VCaP (cell line): ENCODE data around the gene ROBO4.

Experiments
- H3K27ac ChIP-seq: fragments of 450-650 bp; 2 replicates; pipeline ENCODE4 v1.5.1; 2017
- CTCF ChIP-seq: fragments of 450-650 bp; conservative IDR thresholded peaks from 2 replicates; pipeline ENCODE4 v1.5.1; 2017; ENCODE audit warnings: mild to moderate bottlenecking, moderate library complexity

Gene ROBO4

GRCh38 chr11:124892750-124893454, 4.8 kb downstream of the ROBO4 start:
- H3K27ac ChIP-seq, result no peak overlapping the region
- no peak for TF ChIP-seq CTCF

GRCh38 chr11:124892146-124892545, 5.5 kb downstream of the ROBO4 start:
- no peak for TF ChIP-seq CTCF

GRCh38 chr11:124891373-124891861, 6.2 kb downstream of the ROBO4 start:
- no peak for TF ChIP-seq CTCF
- no peak overlapping the region for H3K27ac ChIP-seq

More at GRCh38 chr11:124892146-124892545, 5.5 kb downstream of the ROBO4 start:
- H3K27ac ChIP-seq, result no peak overlapping the region

- TF ChIP-seq CTCF, result no peak
Measured at GRCh38 chr11:124890683-124891372, 6.8 kb downstream of the ROBO4 start.

GRCh38 chr11:124890151-124890550, 7.5 kb downstream of the ROBO4 start:
- TF ChIP-seq CTCF, result no peak
- H3K27ac ChIP-seq, result no peak overlapping the region

More at GRCh38 chr11:124890683-124891372, 6.8 kb downstream of the ROBO4 start:
- no peak overlapping the region for H3K27ac ChIP-seq

GRCh38 chr11:124889191-124890091, 8.2 kb downstream of the ROBO4 start:
- H3K27ac ChIP-seq, result no peak overlapping the region
- no peak for TF ChIP-seq CTCF

GRCh38 chr11:124887667-124888013, 10.0 kb downstream of the ROBO4 start:
- no peak for TF ChIP-seq CTCF
- H3K27ac ChIP-seq, result no peak overlapping the region
